ENCODE measurements around the gene CDK14.

- no peak for TF ChIP-seq CTCF (conservative IDR thresholded peaks at IDR 0.05; ENCODE audit: low read length)
- TF ChIP-seq EZH2phosphoT487 (IDR thresholded peaks at IDR 0.05; ENCODE audit: borderline replicate concordance): no peak
These were observed 32.8 kb upstream of the CDK14 start for GRCh38 chr7:90563286-90563685.

All from Loucy (cell line).